ENCODE data around the gene FA2H.
"Not testable (repeated sequence)": the region's sequence is repeated elsewhere in the genome, so short reads cannot be mapped to it uniquely, and the experiment has no call there.

The FA2H gene

DNA sequence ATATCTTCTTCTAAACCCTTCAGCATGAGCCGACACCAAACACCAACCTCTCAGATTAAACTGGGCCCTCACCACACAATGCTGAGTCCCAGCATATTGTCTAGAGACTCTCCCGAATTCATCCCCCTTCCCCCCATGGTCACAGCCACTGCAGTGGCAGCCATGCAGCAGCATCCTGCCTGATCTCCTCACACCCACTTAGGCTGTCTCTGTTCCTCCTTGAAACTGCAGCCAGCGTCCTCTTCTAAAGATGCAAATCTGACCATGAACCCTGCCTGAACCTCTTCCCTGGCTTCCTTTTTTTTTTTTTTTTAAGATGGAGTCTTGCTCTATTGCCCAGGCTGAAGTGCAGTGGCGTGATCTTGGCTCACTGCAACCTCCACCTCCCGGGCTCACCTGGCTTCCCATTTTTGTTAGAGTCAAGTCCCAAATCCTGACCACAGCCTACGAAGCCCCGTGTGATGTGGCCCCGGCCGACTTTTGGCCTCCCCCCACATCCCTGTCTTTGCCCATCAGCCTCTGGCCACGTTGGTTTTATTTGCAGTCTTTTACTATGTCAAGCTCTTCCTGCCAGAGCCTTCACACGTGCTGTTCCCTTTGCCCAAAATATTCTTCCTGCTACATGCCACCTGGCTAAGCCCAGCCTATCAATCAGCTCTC is 2.8 kb downstream of the FA2H start:
- DNase-seq (ENCODE audit: insufficient read length, low spot score) (peak; percentile 67), FAIRE-seq (peak; percentile 73)

DNA sequence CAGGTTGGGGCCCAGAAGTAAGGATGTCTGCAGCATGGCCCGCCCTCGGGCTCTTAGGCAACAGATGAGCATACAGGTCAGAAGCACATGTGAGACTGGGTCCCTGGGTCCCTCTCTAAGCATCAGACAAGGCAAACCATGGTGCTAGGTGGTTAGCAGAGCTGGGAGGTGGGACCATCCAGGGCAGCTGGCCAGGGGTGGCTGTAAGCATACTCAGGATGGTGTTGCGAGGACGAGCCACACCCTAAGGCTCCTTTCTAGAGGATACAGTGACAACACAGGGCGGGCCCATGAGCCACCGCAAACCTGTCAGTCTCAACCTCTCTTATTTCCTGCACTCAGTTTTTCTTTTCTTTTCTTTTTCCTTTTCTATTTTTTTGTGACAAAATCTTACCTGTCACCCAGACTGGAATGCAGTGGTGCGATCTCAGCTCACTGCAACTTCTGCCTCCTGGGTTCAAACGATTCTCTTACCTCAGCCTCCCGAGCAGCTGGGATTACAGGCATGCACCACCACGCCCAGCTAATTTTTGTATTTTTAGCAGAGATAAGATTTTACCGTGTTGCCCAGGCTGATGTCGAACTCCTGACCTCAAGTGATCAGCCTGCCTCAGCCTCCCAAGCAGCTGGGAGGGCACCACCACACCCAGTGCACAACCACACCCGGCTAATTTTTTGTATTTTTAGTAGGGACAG is 3.6 kb downstream of the FA2H start:
- no peak for FAIRE-seq

DNA sequence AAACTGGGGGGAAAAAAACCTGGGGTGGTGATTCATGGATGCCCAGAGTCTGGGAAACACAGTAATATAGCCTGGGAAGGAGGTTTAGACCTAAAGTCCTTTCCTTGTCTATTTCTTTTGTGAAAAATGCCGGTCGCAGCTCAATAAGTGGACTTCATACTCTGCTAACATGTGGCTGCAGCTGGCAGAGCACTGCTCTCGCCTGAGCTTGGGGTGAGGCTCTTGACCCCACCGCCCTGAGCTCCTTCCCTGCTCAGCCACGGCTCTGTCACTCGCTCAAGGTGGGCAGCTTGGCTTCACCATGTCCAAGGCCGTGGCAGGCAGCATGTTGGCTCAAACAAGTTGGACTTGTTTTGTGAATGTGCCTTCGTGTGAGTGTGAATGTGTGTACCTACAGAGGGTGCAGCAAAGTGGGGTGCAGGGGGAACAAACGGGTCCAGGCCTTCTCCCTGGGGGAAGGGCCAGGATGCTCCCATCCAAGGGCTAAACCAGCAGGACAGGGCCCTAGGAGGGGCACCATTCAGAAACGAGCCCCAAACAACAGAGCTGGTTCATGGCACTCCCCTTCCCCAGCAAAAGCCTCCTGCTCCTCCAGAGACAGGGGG is 4.9 kb downstream of the FA2H start:
- FAIRE-seq = no peak
- DNase-seq (ENCODE audit: insufficient read length, low spot score) = no peak

More for the DNA sequence above, 3.6 kb downstream of the FA2H start:
- no peak for DNase-seq (ENCODE audit: insufficient read length, low spot score)

DNA sequence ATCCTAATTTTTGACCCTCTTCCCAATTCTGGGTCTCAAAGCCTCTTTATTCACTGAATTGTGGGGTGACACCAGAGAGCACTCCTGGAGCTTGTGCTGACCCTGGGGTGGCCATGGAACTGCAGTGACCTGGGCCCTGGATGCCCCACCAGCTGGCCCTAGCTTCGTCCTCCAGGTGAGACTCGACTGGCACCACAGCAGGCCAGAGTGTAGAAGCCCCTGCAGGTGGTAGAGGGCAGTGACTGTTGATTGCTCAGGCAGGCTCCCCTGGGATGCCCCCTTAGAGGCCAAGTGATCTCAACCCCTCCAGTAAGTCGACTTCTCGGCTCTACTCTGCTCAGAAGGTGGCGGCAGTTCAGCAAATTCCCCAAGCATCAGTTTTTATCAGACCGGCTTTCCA is 6.4 kb downstream of the FA2H start:
- no peak for DNase-seq (ENCODE audit: insufficient read length, low spot score)
- FAIRE-seq = no peak

DNA sequence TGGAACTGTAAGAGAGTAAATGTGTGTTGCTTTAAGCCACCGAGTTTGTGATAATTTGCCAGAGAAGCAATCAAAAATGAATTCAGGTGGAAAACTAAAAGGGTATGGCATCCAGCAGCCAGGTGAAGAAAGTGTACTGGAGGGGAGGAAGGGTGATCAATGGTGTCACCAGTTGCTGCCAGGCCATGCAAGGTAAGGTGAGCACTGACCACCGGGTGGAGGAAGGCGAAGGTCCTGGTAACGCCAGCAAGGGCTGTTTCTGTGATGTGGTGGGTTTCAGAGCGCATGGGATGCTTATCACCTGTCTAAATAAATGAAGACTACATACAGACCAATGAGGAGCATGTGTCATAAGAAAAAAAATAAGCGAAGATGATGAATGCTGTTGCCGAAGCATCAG is 6.9 kb downstream of the FA2H start:
- no peak for FAIRE-seq
- DNase-seq (ENCODE audit: insufficient read length, low spot score) = no peak

DNA sequence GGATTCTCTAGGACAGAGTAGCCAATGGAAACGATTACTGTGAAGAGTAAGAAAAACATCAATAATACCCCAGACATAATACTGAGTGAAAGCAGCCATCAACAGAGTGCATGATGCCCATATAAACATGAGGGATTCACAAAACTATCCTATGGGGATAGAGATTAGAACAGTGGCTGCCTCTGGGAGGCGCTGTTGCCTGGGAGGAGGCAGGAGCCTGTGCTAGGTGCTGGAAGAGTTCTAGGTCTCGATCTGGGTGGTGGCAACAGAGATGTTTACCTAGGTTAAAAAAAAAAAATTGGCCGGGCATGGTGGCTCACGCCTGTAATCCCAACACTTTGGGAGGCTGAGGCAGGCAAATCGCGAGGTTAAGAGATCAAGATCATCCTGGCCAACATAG is 7.9 kb downstream of the FA2H start:
- FAIRE-seq = no peak
- no peak for DNase-seq (ENCODE audit: insufficient read length, low spot score)

DNA sequence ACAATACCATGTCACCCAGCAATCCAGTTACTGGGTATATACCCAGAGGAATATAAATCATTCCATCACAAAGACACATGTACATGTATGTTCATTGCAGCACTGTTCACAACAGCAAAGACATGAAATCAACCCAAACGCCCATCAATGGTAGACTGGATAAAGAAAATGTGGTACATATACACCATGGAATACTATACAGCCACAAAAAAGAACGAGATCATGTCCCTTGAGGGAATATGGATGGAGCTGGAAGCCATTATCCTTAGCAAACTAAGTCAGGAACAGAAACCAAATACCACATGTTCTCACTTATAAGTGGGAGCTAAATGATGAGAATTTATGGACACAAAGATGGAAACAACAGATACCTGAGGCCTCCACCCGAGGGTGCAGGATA is 10.4 kb downstream of the FA2H start:
- not testable (repeated sequence) for DNase-seq (ENCODE audit: insufficient read length, low spot score); FAIRE-seq

DNA sequence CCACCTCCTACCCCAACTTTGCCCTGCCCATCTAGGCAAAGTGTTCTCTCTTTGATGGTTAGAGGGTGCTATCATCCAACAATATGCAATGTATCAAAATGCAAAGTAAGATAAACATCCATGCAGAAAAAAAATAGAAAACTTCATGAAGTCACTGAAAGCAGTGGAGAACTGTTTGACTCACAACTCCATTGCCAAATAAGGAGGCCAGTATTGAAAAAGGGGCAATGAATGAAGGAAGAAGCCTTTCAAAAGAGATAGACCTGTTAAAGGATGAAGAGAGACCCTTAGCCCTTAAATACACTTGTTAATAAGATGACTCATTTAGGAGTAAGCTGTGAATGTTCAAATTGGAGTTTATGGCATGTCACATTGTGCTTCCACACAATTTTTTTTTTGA is 13.0 kb downstream of the FA2H start:
- FAIRE-seq (no peak), DNase-seq (ENCODE audit: insufficient read length, low spot score) (no peak)

DNA sequence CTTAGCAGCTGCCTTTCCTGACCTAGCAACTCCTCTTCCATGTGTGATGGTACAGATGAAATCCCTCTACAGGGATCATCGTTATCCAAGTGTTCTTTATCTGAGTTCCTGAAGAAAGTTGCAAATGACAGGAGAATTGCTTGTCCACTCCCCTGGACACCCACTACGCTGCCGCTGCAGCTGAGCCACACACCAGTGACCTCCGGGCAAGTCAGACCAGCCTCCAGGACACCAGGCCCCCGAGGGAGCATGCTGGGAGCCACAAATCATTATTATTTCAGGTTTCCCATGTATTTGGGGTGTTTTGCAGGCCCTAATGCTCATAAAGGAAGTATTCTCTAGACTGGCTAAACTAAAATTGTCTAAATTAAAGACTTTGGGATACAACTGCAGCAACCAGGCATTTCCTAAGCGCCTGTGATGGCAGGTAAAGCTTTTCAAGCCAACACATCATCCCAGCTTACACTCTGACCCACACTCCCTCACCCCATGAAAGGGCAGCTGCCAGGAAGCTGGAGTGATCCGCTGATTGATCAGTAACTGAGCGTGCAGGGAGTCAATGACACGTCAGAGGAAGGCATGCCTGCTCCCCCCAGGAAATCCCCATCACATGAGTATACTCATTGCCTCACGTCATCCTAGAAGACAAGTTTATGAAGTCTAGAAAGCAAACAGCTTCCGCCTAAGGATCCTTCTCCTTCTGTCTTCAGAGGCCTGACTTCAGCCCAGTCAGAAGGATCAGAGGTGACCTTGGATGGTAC is 14.4 kb downstream of the FA2H start:
- DNase-seq (ENCODE audit: insufficient read length, low spot score) = no peak
- no peak for FAIRE-seq

DNA sequence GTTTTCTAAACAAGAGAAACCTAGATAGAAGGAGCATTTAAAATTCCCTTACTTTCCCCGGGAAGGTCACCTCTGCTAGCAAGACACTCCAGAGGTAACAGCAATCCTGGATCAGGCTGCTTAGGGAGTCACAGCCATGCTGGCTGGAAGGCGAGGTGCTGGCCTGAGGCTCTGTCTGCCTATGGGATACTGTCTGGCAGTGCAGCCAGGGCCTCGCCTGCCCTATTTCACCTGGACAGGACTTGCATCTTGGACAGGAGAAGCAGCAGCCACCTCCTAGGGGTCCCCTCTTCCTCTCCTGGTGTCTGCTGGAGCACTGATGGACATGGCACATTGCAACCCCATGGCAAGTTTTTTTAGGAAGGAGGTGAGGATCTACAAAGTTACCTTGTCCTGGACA is 15.1 kb downstream of the FA2H start:
- DNase-seq (ENCODE audit: insufficient read length, low spot score) (no peak), FAIRE-seq (no peak)

DNA sequence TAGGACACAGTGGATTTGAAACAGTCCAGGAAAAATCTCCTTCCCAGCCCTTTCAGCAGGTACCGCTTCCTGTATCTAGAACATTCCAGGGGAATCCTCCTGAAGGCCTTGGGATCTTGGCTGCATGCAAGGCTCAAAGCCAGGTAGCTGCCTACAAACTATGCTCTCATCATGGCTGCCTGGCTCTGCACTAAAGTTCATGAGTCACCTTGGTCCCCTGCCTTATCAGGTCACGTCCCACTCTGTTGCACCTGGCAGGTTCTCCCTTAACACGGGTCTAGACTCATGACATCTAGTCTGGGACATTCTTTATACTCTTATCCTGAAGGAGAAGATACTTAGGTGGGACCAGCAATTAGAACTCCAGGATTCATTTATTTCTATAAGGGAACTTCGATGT is 15.8 kb downstream of the FA2H start:
- FAIRE-seq (no peak), DNase-seq (ENCODE audit: insufficient read length, low spot score) (no peak)

DNA sequence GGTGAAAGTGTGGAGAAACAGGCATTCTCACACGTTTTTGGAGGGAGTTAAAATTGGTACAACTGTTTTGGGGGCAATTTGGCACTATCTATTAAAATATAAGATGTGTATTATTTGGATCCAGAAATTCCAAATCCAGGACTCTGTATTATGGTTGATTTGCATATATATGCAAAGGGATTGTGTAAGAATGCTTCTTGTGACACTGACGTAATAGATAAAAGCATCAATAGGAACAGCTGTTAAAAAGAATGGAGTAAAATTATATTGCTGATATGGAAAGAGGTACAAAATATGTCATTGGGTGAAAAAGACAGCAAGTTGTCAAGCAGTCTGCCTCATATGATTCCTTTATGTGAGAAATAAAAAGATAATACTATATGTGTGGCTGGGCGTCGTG is 17.3 kb downstream of the FA2H start:
- DNase-seq (ENCODE audit: insufficient read length, low spot score) (no peak), FAIRE-seq (no peak)

DNA sequence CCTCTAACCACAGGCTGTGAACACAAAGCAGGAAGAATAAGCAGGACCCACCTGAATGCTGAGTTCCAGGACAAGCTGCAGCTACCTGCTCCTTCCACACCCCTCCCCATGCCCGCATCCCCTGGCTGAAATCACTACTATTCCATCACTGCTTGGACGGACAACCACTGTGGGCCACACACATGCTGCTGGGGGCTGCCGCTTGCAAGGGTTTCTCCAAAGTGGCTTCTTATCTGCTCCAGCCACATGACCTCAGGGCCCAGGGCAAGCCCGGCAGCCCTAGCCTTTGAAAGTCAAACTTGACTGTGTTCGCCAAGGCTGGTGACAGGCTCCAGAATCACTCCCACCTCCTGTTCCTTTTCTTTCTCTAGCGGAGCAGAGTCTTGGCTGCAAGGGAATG is 18.4 kb downstream of the FA2H start:
- DNase-seq (ENCODE audit: insufficient read length, low spot score) (no peak), FAIRE-seq (no peak)

DNA sequence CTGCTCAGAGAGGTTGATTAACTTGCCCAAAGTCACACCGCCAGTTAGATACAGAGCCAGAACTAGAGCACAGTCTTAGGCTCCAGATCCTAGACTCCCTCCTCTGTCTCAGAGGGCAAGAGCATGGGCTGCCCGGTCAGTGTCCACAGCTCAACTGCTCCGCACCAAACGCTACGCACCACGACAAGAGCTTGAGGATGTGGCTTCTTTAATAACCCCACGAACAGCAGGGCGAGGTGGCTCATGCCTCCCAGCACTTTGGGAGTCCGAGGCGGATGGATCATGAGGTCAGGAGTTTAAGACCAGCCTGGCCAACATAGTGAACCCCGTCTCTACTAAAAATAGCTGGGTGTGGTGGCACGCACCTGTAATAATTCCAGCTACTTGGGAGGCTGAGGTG is 21.4 kb downstream of the FA2H start:
- no peak for FAIRE-seq
- DNase-seq (ENCODE audit: insufficient read length, low spot score) = no peak

DNA sequence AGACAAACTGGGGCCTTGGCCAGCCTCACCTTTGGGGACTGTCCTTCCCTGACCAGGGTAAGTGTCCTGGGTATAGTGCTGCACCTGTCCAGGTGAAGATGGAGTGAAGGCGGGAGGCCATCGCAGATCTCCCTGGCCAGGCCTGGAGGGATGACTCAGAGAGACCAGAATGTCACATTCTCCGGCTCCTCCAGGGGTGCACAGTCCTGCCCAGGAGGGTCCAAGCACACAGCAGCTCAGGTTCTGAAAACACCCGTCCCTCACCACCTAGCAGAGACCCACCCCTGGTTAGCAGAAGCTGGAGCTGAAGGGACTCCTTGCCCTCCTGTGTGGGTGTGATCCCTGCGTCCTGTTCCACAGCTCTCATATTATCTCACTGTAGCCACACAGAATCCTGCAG is 21.9 kb downstream of the FA2H start:
- no peak for DNase-seq (ENCODE audit: insufficient read length, low spot score)
- FAIRE-seq = no peak

DNA sequence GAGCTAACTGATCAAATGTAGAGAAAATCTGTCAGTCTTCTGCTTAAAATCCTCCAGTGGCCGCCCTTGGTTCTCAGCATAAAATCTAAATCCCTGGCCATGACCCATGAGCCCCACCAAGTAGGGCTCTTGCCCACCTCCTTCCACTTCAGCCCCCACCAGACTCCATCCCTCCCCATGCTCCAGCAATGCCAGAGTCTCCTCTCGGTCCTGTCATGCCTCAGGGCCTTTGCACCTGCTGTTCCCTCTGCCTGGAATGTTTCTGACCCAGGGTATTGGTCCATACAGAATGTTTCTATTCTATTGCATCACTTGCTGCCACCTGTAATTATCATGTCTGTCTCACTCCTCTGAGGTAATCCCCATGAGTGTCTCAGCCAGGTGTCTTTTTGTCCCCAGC is 22.4 kb downstream of the FA2H start:
- FAIRE-seq (no peak), DNase-seq (ENCODE audit: insufficient read length, low spot score) (no peak)

DNA sequence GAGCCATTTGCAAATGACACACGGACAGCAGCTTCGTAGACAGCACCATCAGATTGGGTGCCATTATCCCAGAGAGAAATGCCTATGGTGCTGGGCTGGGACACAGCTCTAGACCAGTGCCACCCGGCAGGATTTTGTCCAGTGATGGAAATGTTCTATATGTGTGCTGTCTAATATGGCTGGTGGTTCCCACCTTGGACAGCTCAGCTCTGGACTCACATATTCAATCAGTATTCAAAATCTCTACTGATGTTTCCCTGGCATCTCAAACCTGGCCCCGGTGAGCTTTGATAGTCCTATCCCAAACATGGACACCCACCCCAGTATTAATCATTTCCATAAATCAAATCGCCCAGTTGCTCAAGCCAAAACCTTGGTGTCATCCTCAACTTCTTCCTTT is 23.0 kb downstream of the FA2H start:
- DNase-seq (ENCODE audit: insufficient read length, low spot score) = no peak
- FAIRE-seq = no peak

DNA sequence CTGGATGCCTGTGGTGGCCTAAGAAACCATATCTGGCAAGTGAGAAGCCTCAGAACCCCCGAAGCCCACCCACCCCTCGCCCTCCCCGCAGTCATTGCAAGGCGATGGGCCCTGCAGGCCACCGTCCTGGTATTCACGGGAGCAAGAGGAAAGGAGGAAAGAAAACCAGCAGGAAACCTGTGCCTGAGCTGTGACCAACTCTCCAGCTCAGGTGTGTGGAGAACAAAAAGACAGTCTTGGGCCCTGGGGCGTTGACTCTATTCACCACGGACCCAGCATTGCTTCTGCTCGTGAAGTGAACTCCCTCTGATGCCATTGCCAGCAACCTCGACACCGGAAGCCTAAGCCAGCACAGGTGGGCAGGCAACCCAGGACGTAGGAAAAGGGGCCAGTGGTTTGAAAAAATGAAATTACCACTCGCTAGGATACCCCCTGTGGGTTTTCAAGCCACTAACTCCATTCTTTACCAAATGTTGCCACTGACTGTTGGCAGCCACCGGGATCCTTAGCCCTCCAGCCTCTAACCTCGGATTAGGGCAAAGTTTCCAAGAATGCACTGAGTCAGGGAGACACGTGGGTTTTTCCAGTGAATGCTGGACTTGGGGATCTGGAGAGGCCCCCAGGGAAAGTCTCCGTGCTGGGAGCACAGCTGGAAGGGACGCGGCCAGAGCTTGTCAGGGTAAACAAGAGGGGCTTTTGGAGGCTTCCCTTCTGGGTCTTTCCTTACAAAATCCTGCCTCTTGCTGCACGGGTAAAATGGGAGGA is 25.1 kb downstream of the FA2H start:
- no peak for FAIRE-seq
- DNase-seq (ENCODE audit: insufficient read length, low spot score) = no peak

DNA sequence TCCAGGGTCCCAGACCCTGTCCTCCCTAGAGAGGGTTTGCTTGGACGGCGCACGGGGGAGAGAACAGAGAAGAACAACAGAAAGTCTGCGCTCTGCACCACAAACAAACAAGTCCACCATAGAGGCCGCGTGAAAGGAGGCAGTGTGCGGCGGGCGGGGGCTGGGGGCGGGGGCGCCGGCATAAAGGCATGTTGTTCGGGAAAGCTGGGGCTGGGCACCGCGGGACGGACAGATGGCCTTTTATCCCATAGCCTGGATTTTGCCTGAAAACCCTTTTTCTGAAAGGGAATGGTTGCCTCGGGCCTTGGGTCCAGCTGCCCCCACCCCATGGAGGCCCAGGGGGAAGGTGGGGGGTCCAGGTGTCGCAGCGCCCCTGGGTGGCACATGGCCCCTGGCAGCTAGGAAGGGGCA is 26.0 kb downstream of the FA2H start:
- no peak for FAIRE-seq
- no peak for DNase-seq (ENCODE audit: insufficient read length, low spot score)

DNA sequence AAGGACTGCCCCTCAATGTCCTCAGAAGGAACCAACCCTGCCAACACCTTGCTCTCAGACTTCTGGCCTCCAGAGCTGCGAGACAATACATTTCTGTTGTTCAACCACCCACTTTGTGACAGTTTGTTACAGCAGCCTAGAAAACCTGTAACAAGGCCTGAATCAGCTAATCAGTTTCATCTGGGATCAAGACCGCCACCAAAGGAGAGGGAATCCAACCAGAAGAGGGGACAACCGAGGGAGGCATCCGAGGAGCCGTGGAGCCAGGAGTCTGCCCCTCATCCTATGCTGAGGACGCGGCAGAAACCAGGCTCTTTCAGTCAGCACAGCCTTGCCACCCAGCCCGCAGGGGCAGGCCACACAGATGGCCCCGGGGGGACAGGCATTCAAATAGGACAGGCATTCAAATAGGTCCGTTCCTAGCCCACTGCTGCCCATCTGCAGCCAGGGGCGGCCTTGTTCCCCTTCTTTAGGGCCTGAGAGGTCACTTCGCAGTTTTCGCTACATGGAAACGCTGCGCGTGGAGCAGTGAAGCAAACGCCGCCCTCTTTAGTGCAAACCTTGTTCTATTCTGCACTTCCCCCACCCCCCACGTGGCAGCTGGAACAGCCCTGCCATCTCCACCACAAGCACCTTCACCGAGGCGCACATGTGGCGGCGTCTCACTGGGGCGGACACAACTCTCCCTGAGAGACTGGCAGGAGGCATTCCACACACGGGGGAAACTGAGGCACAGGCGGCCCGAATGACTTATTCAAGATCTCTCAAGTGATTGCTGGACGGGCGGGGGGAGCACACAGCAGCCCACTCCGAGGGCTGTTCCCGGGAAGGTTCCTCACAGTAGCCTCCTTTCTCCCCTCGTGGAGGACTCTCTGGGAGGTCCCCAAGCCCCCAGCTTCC is 26.7 kb downstream of the FA2H start:
- DNase-seq (ENCODE audit: insufficient read length, low spot score) = no peak
- FAIRE-seq = no peak
